CD4-positive, alpha-beta T cell treated with Interleukin-6 for 4 hours (primary cell): ENCODE data around the gene GLRX3.
A peak's percentile ranks its signal among the peaks of the same experiment; 100 is the strongest.

Experiments used
- DNase-seq: peaks from one replicate; pipeline ENCODE4 v3.0.0-alpha.2; 2020; ENCODE audit warnings: mixed read lengths

The GLRX3 gene

DNA sequence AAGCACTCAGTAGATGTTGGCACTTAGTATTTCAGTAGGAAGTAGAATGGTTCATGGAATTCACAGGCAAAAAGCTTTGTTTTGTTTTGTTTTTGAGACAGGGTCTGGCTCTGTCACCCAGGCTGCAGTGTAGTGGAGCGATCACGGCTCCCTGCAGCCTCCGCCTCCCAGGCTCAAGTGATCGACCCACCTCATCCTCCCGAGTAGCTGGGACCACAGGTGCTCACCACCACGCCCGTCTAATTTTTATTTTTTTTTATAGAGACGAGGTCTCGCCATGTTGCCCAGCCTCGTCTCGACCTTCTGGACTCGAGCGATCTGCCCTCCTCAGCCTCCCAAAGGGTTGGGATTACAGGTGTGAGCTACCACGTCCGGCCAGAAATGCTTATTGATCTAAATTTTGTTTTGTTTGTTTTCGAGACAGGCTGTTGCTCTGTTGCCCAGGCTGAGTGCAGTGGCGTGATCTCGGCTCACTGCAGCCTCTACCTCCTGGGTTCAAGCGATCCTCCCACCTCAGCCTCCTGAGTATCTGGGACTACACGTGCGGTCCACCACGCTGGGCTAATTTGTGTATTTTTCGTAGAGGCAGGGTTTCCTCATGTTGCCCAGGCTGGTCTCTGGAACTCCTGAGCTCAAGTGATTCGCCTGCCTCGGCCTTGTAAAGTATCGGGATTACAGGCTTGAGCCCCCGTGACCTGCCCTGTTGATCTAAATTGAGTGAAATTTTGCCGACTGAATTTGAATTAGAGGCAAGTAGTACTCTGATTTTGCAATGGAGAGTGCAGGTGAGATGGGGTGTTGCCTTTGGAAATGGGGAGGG lies 1.7 kb downstream of the GLRX3 start:
- no peak for DNase-seq

DNA sequence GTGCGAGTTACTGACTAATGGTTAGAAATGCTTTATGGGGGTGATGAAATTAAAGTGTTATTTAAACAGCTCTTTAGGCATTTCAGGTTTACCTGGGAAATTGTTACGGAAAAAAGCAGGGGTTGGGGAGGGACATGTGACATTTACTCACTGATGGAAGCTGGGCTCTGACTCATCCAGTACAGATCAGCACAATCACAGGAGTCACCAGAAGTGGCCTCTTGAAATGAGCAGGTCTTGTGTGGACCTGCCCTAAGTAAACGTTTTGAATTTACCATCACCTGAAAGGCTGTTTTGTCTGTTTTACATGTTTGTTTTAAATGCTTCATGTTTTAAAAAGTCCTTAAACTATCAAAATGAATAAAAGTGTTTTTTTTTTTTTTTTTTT lies 2.3 kb downstream of the GLRX3 start:
- no peak for DNase-seq

DNA sequence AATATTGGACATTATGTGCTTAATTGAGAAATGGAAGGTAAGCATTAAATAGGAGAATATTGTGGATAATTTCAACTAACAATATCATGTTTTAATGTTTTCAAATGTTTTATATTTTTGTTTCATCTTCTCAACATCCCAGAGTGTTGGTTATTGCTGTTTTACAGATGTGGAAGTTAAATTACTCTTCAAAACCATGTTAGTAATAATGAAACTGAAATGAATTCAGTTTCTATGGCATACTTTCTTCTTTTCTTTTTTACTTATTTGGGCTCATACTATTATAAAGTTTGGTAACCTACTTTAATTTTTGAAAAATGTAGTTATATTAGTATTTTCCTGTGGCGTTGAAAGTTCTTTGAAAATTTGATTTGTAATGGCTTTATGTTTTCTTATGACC lies 4.2 kb downstream of the GLRX3 start:
- no peak for DNase-seq

DNA sequence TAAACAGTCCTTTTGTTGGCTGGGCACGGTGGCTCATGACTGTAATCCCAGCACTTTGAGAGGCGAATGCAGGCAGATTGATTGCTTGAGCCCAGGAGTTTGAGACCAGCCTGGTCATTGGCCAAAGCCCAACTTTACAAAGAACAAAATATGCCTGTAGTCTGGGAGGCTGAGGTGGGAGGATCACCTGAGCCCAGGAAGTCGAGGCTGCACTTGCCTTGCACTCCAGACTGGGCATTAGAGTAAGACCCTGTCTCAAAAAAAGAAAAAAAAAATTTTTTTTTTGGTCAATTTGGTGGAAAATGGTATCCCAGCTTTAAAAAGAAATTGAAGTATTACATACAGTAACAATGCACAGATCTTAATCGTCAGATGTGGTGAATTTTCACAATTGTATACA lies 4.8 kb downstream of the GLRX3 start:
- no peak for DNase-seq

DNA sequence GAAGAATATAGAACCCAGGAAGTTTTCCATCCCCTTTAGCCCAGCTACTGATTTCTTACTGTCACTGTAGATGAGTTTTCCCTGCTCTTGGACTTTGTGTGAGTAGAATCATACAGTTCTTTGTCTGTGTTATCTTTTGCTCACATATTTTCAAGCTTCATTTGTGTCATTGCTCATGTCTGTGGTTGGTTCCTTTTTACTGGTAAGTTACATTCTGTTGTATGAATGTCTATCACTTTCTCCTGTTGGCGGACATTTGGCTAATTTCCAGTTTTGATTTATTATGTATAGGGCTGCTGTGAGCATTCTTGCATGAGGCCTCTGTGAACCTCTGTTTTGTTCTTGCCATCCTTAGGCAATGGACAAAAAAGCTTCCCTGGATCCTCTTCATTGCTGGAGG lies 5.3 kb downstream of the GLRX3 start:
- DNase-seq, result no peak

DNA sequence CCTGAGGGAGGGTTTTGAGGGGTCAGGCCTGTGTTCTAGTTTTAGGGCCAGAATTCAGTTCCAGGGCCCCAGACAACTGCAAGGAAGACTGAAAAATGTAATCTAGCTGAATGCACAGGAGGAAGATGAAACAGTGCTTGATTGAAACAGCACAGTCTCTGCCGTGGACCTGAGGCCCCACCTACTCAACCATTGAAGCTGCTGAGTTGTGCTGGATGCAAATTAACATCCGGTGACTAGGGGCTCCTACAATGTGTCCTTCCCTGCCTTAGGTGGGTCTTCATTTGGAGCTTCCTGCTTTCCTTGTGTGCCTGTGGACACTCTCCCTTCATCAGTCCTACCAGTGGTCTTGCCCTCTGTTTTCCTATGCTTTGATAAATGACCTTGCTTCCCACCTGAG lies 5.7 kb downstream of the GLRX3 start:
- DNase-seq, result no peak

DNA sequence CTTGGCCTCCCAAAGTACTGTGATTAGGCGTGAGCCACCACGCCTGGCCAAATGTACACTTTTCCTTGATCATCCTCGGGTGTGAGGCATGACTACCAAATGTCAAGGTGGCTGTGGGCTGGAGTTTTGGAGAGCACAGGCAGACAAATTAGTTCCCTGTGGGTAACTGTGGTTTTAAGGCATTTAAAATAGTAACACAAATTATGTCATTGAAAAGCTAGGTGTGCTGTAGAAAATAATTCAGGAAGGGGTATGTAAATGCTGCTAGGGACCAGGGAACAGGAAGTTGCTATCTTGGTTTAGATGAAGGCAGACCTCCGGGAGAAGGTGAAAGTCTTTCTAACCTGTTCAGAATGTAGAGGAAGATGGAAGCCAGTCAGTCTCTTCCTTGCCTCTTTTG lies 9.9 kb downstream of the GLRX3 start:
- no peak for DNase-seq

DNA sequence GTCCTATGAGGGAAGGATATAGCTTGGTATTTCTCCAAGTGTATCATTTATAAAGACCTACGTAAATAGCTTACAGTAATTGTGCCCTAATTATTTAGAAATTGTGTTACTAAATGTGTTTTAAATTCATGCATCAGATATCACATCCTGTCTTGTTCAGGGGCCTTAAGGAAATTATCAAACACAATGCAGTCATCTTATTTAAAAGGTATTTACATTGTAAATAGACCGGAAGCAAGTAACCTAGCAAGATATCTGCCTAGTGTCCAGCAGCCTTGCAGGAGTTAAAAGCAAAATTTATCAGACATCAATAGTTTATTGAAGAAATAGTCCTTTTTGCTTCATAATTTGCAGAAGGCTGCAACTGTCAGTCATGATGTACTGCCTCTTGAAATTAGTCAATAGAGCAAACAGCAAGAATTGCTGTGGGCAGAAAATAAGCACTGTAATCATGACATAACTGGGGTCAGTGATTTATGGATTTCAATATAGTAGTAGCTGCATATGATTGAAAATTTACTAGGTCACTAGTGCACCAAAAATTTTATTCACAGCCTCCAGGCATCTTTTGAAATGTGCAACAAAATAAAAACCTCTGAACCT lies 23.1 kb downstream of the GLRX3 start:
- no peak for DNase-seq

DNA sequence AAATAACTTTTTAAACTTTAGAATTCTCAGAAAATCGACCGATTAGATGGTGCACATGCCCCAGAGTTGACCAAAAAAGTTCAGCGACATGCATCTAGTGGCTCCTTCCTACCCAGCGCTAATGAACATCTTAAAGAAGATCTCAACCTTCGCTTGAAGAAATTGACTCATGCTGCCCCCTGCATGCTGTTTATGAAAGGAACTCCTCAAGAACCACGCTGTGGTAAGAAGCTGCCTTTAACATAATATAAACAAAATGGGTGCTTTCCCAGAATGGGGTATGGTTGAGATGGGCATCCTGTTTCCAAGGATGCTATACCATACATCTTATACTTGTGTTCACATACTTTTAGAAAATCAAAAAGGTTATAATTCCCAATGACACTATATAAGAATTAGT lies 24.6 kb downstream of the GLRX3 start:
- no peak for DNase-seq

DNA sequence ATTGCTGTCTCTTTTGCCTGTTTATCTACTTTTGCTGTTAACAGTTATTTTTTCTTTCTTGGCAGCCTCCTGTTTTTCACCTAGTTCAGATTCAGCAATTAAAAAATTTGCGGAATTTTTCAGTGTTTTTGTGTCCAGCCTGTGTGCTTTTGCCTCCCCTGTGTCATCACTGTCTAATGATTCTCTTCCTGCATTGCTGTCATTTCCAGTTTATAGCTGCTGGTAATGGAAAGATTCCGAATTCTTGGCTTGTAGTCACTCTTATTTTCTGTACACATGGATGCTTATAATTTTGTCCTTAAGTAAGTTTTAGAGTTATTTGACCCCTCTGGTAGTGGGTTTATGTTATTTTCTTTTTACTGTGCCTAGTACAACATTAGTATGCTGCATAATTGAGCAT lies 25.1 kb downstream of the GLRX3 start:
- DNase-seq, result no peak

DNA sequence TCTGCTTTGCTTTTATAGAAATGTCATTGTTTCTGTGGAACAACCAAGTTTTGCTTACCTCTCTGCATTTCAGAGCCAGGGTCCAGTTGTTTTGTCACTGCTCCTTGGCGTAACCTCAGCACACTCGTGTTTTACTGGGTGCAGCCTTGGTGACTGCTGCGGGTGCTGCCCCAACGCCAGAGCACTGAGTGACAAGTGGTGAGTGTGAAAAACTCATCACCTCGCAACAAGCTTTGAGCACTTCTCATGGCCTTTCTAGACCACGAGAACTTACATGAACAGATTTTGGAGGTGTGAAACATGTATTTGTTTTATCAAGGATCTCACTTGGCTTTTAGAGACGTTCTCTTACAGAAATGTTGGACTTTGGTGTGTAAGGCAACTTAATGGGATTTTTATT lies 31.0 kb downstream of the GLRX3 start:
- DNase-seq, result no peak

DNA sequence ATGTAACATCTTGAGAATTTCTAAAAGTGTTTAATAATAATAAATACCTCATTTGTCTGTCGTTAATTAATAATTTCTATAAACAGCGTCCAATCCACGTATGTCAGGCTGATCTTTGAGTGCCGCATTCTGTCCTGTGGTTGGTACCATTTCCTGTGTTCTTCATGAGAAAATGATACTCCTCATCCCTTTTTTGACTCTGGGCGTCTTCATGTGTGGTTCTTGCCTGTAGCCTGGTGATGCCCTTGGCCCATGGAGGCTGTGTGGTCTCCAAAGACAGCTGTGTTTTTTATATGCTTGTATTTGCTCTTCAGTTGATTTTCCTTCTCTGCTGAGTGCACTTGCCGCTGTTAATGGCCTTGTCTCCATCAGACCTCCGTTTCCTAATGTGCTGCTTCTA lies 31.5 kb downstream of the GLRX3 start:
- no peak for DNase-seq

DNA sequence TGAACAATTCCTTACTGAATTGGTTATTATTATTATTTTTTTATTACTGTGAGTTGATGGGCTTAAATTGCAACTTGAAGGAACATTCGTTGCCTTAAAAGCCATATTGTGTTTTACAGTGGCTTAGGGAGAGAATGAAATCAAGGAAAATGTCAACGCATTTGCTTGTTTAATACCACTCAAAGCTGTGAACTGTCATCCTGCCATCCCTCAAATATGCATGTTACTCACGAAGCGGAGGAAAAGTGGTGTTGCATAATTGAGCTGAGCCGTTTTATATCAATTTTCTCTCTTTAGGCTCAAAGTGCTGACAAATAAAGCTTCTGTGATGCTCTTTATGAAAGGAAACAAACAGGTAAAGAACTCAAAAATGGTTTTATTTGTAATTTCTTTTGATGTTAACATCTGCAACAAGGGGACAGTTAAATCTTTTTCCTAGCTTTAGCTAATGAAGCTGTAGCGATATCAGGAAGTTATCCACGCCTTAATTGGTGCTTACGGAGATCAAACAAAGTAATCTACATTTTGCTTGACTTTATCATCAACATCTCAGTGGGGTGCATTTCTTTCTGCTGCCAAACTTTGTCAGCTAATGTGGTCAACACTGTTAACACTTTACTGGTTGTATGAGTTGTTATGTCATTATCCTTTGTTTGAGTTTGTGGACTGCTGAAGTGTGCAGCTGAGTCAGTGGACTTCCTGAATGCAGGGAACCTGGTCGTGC lies 33.1 kb downstream of the GLRX3 start:
- DNase-seq, result no peak

DNA sequence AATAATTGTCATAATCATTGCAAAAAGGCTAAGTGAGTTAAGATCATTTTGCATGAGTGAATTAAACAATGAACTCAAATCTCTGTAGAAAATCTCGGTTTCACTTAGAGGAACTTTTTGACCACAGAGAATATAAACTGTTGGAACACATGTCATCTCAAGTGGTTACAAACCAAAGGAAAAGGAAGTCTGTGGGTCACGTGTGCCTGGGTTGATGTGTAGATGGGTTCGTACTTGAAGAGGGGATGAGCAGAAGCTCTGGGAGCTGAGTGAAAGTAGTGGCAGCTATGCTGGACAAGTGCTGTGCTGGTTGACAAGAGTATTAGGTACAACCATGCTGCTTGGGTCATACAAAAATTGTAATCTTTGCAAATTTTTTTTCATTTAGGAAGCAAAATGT lies 35.0 kb downstream of the GLRX3 start:
- peak; percentile 52 for DNase-seq

DNA sequence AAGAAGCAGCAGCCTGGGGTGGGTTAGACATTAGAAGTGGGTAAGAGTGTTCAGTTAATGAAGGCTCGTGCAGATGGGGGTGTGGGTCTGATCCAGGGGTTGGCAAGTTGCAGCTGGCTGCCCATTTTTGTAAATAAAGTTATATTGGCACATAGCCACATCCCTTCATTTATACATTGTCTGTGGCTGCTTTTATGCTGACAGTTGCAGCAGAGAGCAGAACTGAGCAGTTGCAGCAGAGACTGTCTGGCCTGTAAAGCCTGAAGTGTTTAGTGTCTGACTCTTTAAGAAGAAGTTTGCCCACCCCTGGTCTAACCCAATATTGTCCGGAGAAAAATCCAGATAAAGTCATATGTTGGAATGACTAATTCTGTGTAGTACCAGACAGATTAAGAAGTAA lies 38.1 kb downstream of the GLRX3 start:
- DNase-seq, result no peak

DNA sequence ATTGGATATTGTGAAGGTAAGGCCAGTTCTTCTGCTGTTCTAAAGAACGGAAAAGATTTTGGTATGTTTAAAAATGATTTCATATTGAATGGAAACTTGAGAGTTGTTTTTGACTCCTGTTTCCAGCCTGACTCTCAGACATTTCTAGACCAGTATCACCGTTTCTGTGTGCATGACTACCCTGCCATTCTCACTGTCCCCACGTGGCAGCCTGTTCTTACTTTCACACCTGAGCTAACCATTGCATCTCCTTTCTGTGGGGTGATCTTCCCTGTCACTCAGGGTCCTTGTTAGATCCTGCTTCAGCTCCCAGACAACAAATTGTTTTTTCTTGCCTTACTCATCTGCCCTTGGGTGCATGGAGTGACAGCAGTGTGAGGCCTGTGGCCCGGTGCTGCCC lies 38.9 kb downstream of the GLRX3 start:
- DNase-seq, result no peak

DNA sequence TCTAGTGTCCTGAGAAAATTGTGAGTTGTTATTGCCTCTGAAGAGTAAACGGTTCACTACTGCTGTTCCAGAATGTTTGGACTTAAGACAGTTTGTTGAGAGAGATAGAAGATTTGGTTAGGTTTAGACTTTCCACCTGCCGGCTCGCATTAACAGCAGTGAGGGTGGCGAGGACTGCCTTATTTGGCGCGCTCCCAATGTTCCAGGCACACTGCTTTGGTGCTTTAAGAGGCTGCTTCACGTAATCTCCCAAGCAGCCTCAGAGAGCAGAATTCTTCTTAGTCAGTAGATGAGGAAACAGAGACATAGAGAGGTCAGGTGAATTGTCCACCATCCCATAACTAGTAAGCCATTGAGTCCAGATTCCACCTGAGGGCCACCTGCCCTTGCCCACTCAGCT lies 41.1 kb downstream of the GLRX3 start:
- no peak for DNase-seq

DNA sequence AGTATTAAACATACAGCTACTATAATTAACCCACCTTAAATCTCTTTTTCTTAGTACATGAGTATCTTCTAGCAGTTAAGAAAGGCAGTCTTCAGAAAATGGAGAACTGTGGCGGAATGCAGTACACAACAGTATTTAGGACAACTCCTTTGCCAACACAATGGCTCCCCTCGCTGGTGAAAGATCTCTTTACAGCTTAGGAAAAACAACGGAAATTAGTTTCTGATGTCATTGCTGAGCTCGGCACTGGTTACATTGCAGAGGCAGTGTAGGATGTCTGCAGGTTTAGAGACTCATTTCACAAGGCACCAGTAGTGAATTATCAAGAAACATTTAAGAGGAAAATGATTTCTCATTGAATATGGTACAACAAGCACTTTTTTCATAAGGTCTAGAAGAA lies 43.4 kb downstream of the GLRX3 start:
- DNase-seq, result peak; percentile 49

DNA sequence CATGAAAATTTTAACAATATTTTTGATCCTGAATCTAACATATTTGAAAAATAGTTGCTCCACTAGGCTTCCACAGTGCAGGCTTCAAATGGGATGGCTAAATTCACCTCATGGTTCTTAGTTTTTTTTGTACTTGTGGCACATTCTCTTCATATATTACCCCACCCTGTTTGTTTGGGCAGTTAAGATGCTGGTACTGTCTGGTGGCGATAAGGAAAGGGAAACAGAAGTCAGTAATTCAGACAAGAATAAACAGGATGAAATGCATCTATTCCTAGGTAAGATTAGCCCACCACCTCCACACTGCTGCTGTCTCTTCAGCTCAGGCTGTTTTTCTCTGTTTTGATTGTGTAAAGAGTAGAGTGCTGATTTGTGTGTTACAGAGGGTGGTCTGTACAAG lies 44.2 kb downstream of the GLRX3 start:
- DNase-seq, result no peak

DNA sequence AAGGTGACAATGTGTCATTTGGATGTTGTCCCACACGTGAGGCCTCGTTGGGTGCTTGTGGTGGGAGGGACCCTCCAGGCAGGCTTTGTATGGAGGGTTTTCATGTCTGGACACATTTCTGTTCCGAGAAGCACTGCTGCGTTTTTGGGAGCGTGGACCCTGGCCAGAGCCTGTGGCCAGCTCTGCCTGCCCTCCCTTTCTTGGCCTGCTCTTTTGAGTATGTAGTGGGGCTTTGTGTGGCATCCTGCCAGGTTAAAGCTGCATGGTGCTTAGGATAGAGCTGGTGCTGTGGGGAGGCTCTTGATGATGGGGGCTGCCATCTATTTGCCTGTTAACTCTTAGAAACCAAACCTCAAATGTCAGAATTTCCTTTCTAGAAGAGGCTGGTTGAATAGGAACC lies 45.7 kb downstream of the GLRX3 start:
- DNase-seq, result no peak

DNA sequence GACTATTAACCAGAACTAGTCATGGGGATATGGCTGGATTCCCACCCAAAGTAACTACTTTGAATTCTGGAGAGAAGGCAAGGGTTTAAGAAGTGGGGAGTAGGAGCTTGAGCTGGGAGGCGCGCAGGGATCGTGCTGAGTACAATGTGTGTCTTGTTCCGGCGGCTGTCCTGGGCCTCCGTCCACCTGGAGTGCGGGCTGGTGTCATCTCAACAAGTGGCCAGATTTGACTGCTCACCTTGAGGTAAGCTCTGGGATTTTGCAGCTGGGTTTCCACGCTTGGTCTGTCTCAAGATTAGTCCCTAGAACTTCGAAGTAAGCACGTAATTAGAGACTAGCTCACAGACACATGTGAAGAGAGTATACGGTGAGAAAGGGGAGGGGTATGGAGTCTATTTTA lies 49.4 kb downstream of the GLRX3 start:
- DNase-seq, result no peak

DNA sequence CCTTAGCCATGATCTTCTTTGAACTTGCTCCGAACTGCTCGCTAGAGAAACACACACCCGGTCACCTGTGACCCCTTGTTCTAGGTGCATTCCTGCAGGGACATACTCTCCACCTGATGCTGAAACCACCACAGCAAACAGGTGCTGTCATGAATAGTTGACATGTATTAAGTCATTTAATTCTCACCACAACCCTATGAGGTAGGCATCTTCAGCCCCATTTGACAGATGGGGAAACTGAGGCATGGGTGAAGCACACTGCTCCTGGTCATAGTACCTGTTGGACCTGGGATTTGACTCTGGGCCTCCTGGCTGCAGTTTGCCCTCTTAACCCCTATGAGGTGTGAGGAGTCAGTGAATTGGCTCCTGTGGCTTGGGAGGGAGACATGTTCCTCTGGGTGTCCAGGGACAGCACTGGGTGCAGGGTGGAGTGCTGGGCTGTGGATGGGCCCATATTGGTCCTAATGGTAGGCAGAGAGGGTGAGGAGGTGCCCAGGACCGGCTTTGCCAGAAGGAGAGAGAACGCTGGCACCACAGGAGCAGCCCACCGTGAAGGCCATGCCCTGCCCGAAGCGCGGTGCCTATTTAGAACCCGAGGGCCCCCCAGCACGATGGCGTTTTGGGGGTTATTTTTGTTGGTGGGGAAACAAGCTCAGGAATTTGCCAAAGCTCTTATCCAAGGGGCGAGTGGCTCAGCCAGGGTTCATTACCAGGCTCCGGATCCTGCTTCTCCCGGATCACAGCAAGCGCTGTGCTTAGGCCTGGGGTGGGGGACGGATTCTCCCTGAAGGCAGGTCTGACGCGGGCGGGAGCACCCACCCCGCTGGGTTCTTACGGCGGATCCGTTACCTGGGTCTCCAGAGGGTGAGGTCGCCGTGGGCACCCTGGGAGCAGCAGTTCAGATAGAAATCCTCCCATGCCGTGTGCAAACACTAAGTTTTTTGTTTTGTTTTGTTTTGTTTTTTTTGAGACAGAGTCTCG lies 52.3 kb downstream of the GLRX3 start:
- no peak for DNase-seq

DNA sequence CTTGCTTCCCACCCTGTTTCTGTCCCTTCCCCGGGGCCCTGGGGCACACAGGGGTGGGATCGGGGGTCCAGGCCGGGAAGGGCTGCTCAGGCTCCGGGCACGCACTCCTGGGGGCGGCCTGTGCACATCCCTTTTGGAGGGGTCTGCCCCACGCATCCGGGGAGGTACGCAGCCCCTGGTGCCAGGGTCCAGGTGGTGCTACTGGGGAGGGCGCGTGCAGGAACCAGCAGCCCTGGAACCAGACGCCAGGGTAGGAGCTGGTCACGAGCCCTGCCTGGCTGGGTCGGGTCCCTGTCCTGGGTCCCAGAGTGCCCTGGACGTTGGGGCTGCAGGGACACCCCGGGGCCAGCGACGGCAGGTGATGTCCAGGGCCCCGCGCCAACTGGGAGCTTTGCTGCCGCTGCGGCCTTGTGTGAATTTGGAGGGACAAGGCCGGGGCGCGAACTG lies 53.4 kb downstream of the GLRX3 start:
- DNase-seq, result no peak
